T-helper 1 cell treated with Interleukin-12 subunit alpha and Interleukin-12 subunit beta and Interleukin-4 antibody, amounts not matched to agents 30 ng/mL and 1 ng/mL, for 36 hours (primary cell): ENCODE measurements around the gene BTNL2. TPM values are rescaled to one million over a fixed set of nuclear protein-coding genes. Genes with fewer than 3 reads are reported as not detected.
"Not testable (repeated sequence)": the region's sequence is repeated elsewhere in the genome, so short reads cannot be mapped to it uniquely, and the experiment has no call there.

Experiments used
- intact Hi-C: fragments of 100-400 bp; cut with micrococcal nuclease; formaldehyde crosslinking; loops from one replicate; pipeline ENCODE4 v1.15.1; 2024
- total RNA-seq: library from RNA; stranded (reverse); gene quantifications from 2 replicates; pipeline ENCODE4 v1.2.3, GENCODE V29; 2022

The BTNL2 gene
- total RNA-seq, result not detected in 2 replicates

DNA sequence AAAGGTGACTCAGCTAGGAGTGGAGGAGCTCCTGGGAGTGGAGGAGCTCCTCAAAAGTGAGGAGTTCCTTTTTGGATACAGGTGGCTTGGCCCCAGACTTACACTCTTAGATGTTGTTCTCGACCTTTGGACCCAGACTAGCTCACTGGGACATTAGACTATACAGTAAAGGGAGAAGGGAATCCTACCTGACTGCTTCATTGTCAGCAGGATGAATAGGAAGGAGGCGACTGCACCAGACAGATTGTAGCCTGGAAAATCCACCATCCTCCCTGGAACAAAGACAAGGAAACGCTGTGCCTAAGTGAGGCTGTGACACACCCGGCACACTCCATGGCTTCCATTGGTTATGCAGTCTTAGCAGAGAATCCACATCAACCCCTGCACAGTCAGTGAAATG lies at the start of gene BTNL2:
Gene BTNL2 (minus strand): TSS at position 325 of the 400 bp plus-strand sequence. CDS start 58 bp downstream, at position 267.
- intact Hi-C loops, result no loop called here

DNA sequence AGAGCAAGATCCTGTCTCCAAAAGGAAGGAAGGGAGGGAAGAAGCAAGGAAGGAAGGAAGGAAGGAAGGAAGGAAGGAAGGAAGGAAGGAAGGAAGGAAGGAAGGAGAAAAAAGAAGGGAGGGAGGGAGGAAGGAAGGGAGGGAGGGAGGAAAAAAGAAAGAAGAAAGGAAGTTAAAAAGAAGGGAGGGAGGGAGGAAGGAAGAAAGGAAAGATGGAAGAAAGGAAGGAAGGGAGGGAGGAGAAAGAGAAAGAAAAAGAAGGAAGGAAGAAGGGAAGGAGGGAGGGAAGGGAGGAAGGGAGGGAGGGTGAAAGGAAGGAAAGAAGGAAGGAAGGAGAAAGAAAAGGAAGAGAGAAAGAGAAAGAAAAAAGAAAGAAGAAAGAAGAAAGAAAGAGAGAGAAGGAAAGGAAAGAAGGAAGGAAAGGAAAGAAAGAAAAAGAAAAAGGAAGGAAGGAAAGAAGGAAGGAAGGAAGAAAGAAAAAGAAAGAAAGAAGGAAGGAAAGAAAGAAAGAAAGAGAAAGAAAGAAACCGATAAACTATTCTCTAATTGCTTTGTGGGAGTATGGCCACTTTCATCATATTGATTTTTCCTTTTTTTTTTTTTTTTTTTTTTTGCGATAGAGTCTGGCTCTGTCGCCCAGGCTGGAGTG lies 42.2 kb upstream of the BTNL2 start:
- intact Hi-C loops, result no loop called here

GRCh38 chr6:32447932-32448331 lies 41.0 kb upstream of the BTNL2 start:
- intact Hi-C loops, result no loop called here

GRCh38 chr6:32445321-32445854 lies 38.4 kb upstream of the BTNL2 start:
- intact Hi-C loops, result no loop called here

DNA sequence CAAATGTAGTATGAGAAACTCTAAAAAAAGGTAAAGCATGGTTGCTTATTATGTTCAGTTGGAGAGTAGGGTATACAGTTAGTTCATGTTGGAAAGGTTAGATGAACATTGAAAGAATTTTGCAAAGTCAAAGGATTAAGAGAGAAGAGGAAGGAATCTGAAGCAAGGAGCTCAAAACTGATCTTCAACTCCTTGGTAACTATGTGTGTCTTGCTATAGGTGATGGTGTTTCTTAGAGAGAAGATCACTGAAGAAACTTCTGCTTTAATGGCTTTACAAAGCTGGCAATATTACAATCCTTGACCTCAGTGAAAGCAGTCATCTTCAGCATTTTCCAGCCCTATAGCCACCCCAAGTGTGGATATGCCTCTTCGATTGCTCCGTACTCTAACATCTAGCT lies 37.5 kb upstream of the BTNL2 start:
- intact Hi-C loops, result no loop called here

GRCh38 chr6:32442977-32443552 lies 36.1 kb upstream of the BTNL2 start:
- intact Hi-C loops, result no loop called here

DNA sequence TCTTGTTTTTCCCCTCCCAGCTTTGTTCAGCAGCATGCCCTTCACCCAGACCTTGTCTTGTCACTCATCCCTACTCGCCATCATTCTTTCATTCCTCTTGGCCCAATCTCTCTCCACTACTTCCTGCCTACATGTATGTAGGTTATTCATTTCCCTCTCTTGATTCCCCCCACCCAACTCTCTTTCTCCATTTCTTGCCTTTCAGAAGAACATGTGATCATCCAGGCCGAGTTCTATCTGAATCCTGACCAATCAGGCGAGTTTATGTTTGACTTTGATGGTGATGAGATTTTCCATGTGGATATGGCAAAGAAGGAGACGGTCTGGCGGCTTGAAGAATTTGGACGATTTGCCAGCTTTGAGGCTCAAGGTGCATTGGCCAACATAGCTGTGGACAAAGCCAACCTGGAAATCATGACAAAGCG lies 35.3 kb upstream of the BTNL2 start:
- intact Hi-C loops, result no loop called here

DNA sequence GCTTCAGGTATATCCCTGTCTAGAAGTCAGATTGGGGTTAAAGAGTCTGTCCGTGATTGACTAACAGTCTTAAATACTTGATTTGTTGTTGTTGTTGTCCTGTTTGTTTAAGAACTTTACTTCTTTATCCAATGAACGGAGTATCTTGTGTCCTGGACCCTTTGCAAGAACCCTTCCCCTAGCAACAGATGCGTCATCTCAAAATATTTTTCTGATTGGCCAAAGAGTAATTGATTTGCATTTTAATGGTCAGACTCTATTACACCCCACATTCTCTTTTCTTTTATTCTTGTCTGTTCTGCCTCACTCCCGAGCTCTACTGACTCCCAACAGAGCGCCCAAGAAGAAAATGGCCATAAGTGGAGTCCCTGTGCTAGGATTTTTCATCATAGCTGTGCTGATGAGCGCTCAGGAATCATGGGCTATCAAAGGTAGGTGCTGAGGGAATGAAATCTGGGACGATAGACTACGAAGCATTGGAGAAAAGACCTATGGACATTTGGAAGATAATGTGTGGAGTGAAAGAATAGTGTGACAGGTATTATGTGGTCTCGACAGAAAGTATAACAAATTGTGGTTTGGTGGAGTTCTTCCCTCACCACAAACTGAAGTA lies 32.7 kb upstream of the BTNL2 start, which contains the start of gene HLA-DRA:
Gene HLA-DRA (plus strand): TSS at position 286 of the 613 bp plus-strand sequence. CDS start 64 bp downstream, at position 350.
- intact Hi-C loops, result no loop called here

DNA sequence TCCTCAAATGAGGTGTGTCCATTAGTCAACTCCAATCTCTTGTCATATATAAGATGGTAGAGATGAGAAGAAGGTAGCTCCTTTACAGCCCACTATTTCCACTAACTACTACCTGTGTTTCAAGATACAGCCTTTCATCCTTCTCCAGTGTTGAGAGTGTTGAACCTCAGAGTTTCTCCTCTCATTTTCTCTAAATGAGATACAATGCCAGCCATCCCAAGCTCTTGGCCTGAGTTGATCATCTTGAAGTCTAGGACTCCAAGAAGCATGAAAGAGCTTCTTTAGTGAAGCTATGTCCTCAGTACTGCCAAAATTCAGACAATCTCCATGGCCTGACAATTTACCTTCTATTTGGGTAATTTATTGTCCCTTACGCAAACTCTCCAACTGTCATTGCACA lies 32.2 kb upstream of the BTNL2 start:
- intact Hi-C loops, result no loop called here

DNA sequence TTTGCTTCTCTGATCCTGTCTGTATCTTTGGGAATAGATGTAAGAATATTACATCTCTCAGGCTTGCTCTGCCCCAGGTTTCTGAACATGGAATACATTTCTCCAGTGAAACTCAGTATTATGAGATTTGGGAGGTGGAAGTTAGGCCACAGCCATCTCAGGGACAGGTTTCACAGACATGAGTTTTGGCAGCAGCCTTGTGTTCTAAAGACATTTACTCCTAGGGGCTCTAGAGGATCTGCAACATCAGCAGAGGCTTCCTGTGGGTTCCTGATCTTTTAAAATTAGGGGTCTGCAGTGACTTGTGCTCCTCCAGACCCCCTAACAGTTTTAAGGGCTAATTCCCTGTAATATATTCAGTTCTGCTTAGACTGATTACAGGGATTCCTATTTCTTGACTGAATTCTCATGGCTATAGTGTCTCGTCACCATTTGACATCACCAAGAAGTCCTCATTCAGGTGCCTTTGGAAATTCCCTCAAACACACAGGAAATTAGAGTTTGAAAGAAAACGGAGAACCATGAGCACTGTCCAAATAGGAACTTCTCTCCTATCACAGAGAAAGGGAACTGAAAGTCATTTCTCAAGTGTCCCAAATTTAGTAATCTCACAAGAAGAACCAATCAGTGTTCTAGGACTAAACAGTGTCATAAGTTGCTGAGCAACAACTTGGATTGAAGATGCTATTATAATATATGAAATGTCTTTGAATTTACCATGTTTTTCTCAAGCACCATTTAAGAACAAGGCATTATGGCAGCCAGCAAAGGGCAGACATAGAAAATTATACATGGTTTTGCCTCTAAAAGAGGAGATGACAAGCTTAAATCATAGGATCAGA lies 30.2 kb upstream of the BTNL2 start:
- intact Hi-C loops, result loop anchor here (2.0 kb wide), 1 partner anchor 22 kb away; no protein-coding TSS in a partner anchor

GRCh38 chr6:32436186-32436585 lies 29.2 kb upstream of the BTNL2 start:
- intact Hi-C loops, result loop anchor here (2.0 kb wide), 1 partner anchor 21 kb away; no protein-coding TSS in a partner anchor

DNA sequence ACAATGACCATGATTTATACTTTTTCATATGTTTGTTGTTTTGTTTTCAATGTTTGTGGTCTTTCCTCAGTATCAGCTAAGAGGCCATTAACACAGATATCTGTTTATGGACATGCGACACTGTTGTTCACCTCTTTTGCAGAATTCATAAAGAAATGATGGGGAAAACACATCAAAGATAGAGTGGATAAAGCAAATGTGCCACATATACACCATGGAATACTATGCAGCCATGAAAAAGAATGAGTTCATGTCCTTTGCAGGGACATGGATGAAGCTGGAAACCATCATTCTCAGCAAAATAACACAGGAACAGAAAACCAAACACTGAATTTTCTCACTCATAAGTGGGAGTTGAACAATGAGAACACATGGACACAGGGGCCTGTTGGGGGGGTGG lies 27.0 kb upstream of the BTNL2 start:
- intact Hi-C loops, result not testable (repeated sequence)

GRCh38 chr6:32432050-32432450 lies 25.1 kb upstream of the BTNL2 start:
- intact Hi-C loops, result loop anchor here (1.0 kb wide), 3 partner anchors 260 to 354 kb away; no protein-coding TSS in a partner anchor

- intact Hi-C loops, result no loop called here
Measured at GRCh38 chr6:32431142-32431541, 24.2 kb upstream of the BTNL2 start.

DNA sequence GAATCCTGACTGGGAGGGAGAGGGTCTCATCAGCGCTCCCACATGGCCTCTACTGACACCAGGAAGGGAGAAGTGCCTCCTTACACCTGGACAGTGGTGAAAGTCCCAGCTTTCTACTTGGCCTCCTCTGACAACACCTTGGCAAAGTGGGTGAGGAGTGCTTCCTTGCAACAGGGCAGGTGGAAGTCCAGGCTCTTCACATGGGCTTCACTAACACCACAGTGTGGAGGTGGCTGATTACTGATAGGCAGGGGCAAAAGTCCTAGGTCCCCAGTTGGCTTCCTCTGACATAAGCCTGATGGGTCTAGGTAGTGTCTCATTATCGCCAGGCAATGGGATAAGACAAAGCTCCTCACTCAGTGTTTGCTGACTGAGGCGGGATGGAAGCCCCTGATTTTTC lies 23.2 kb upstream of the BTNL2 start:
- intact Hi-C loops, result no loop called here

- intact Hi-C loops, result no loop called here
Measured at GRCh38 chr6:32427934-32428474, 21.0 kb upstream of the BTNL2 start.

DNA sequence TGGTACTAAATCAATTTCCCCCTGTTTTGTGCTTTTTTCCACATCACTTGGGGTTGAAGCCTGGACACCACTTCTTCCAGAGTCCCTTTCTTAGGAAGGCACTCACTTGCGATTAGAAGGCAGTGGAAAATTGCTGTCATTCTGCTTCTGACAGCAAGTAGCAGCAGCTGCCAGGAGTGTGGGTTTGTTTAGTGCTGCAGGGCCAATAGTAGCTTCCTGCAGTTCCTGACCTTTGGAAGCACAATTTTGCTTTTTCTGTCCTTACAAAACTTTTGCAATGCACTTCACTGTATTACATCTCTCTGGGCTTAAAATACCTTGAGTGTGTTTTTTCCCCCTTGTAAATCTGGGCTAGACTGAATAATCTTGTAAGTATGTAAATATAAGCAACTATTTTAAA lies 20.2 kb upstream of the BTNL2 start:
- intact Hi-C loops, result no loop called here

DNA sequence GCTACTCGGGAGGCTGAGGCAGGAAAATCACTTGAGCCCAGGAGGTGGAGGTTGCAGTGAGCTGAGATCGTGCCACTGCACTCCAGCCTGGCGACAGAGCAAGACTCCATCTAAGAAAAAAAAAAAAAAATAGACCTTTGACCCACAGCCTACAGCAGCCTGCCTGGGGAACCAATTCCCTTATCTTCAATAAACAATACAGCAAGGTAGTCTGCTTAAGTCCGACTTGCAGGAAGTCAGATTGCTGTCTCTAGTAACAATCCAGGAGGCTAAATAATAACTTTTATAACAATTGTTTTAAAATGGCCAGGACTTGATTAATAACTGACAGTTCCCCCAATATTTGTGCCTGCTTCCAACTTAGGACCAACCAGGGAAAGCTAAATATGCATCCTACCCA lies 19.4 kb upstream of the BTNL2 start:
- intact Hi-C loops, result no loop called here

DNA sequence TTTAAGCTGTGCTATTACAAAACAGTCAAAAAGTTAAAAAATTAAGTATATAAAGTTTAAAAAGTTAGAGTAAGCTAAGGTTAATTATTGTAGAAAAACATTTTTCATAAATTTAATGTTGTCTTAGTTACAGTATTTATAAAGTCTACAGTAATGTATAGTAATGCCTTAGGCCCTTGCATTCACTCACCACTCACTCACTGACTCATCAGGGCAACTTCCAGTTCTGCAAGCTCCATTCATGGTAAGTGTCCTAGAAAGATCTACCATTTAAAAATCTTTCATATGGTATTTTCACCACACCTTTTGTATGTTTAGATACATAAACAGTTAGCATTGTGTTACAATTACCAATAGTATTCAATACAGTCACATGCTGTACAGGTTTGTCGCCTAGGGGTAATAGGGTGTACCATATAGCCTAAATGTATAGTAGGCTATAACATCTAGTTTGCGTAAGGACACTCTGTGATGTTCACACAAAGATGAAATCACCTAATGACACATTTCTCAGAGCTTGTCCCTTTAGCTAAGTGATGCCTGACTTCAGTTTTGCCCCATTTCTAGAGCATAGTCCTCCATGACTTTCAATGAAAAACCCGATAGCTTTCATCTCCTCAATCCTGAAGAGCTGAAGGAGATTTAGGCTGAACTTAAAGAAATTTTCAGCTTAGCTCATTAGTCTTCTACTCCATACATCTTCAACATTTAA lies 17.8 kb upstream of the BTNL2 start:
- intact Hi-C loops, result no loop called here

DNA sequence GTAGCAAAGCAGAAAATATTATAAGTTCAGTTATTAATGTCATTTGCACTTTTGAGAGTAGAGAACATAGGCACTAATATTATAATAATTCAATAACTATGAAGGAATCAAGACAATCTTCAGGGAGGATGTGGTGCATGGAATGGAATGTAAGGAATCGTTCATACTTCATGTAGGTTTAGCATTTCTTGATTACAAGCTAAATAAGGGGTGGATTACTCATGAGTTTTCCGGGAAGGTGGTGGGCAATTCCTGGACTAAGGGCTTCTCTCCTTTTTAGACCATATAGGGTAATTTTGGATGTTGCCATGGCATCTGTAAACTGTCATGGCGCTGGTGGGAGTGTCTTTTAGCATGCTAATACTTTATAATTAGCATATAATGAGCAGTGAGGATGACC lies 9.1 kb upstream of the BTNL2 start:
- intact Hi-C loops, result no loop called here
